HCT116 (cell line): ENCODE measurements around the gene TEX29. TPM values are rescaled to one million over a fixed set of nuclear protein-coding genes. Genes with fewer than 3 reads are reported as not detected.
A peak's percentile ranks its signal among the peaks of the same experiment; 100 is the strongest.

Experiments used
- ATAC-seq: fragments of 200-7000 bp; cut with Tn5 transposase; 2 replicates; pipeline ENCODE4 v1.9.1; 2020; ENCODE audit warnings: mild to moderate bottlenecking, moderate library complexity
- BruUV-seq: library from RNA; stranded (reverse); fragments of 400-500 nt; replicated peaks from 2 replicates; lab custom pipeline; 2021; lab: Mats Ljungman, UMichigan
- CTCF ChIA-PET: fragments of 300-600 bp; sonication (Branson Sonifier 250); formaldehyde crosslinking; loops from one replicate; lab custom pipeline; 2021; ENCODE audit warnings: antibody characterized with exemption; lab: Charles Lee
- POLR2A ChIA-PET: fragments of 300-600, 350-600 bp; sonication (Branson Sonifier 250); formaldehyde crosslinking; loops from one replicate; lab custom pipeline; 2021; ENCODE audit warnings: antibody characterized with exemption; lab: Charles Lee
- RAD21 ChIA-PET, 2 experiments: fragments of 300-600 bp; sonication (Branson Sonifier 250); formaldehyde crosslinking; loops; one replicate each; lab custom pipeline; 2023; ENCODE audit warnings: low total read pairs in 2 of 2; ENCODE audit not compliant: uncharacterized antibody in 2 of 2, unreplicated experiment in 2 of 2, low non-redundant PET in 1 of 2; lab: Charles Lee
- DNase-seq: peaks from one replicate; pipeline ENCODE4 v3.0.0-alpha.2; 2010; ENCODE audit warnings: low read depth, low spot score
- H2AFZ ChIP-seq: fragments of 200-600 bp; shearing (Covaris generic), sonication (generic); 2 replicates; pipeline ENCODE4 v1.6.1; 2017; ENCODE audit warnings: low read depth, mixed run types, mixed read lengths, antibody characterized with exemption, low read length; ENCODE audit not compliant: poor library complexity, severe bottlenecking
- H3K27ac ChIP-seq: 2 replicates; pipeline ENCODE4 v1.5.1; 2012; ENCODE audit warnings: low read depth, low read length
- H3K27me3 ChIP-seq: fragments of 200-600 bp; sonication (generic); 2 replicates; pipeline ENCODE4 v1.6.1; 2016; ENCODE audit warnings: mixed run types, low read length, mixed read lengths; ENCODE audit not compliant: insufficient read depth
- H3K36me3 ChIP-seq, 2 experiments: fragments of 200-500 bp in 1 of 2; fragments of 200-600 bp in 1 of 2; sonication (Bioruptor generic) in 1 of 2; sonication (generic) in 1 of 2; 2 replicates each; pipeline versions ENCODE4 v1.5.1 to v1.6.1; 2014 to 2016; ENCODE audit warnings: low read length in 2 of 2, inconsistent platforms in 1 of 2, mixed read lengths in 1 of 2, mixed run types in 1 of 2; ENCODE audit not compliant: insufficient read depth in 2 of 2, control insufficient read depth in 1 of 2
- H3K4me1 ChIP-seq, 2 experiments: fragments of 200-600 bp in 1 of 2; sonication (generic) in 1 of 2; 2 replicates each; pipeline versions ENCODE4 v1.5.1 to v1.6.1; 2012 to 2017; ENCODE audit warnings: low read length in 2 of 2, inconsistent platforms in 1 of 2, mild to moderate bottlenecking in 1 of 2, mixed read lengths in 1 of 2, mixed run types in 1 of 2, moderate library complexity in 1 of 2; ENCODE audit not compliant: insufficient read depth in 2 of 2, control insufficient read depth in 1 of 2
- H3K4me2 ChIP-seq: fragments of 200-600 bp; sonication (generic); 2 replicates; pipeline ENCODE4 v1.6.1; 2017; ENCODE audit warnings: mixed run types, low read length, mixed read lengths
- H3K4me3 ChIP-seq, 2 experiments: fragments of 200-600 bp in 1 of 2; sonication (generic) in 1 of 2; replicated peaks in 1 of 2; 2 replicates each; pipeline ENCODE4 v1.5.1; 2011 to 2016; ENCODE audit warnings: low read length in 2 of 2, control low read depth in 1 of 2, low read depth in 1 of 2, mild to moderate bottlenecking in 1 of 2, mixed read lengths in 1 of 2, mixed run types in 1 of 2
- H3K79me2 ChIP-seq: fragments of 200-600 bp; sonication (generic); 2 replicates; pipeline ENCODE4 v1.6.1; 2017; ENCODE audit warnings: mild to moderate bottlenecking, mixed run types, low read length, moderate library complexity, mixed read lengths; ENCODE audit not compliant: insufficient read depth
- H3K9ac ChIP-seq: fragments of 200-600 bp; sonication (generic); 2 replicates; pipeline ENCODE4 v1.6.1; 2016; ENCODE audit warnings: low read length, mixed read lengths
- H3K9me2 ChIP-seq: fragments of 200-600 bp; sonication (generic), shearing (Covaris generic); 2 replicates; pipeline ENCODE4 v1.6.1; 2017; ENCODE audit warnings: mixed run types, mild to moderate bottlenecking, moderate library complexity; ENCODE audit not compliant: insufficient read depth
- H3K9me3 ChIP-seq, 2 experiments: fragments of 200-500 bp in 1 of 2; fragments of 200-600 bp in 1 of 2; sonication (Bioruptor generic) in 1 of 2; sonication (generic) in 1 of 2; 2 replicates each; pipeline ENCODE4 v1.6.1; 2014 to 2017; ENCODE audit warnings: low read length in 2 of 2, mixed read lengths in 2 of 2, inconsistent platforms in 1 of 2, low read depth in 1 of 2, mild to moderate bottlenecking in 1 of 2, mixed run types in 1 of 2, moderate library complexity in 1 of 2; ENCODE audit not compliant: control insufficient read depth in 1 of 2, insufficient read depth in 1 of 2
- H4K20me1 ChIP-seq: fragments of 200-600 bp; sonication (generic), shearing (Covaris generic); 2 replicates; pipeline ENCODE4 v1.6.1; 2017; ENCODE audit warnings: mixed run types, mild to moderate bottlenecking, moderate library complexity; ENCODE audit not compliant: insufficient read depth
- ATF3 ChIP-seq: IDR thresholded peaks from 2 replicates; pipeline ENCODE4 v1.6.1; 2012
- JUND ChIP-seq: IDR thresholded peaks from 2 replicates; pipeline ENCODE4 v1.6.1; 2012
- YY1 ChIP-seq: IDR thresholded peaks from 2 replicates; pipeline ENCODE4 v1.6.1; 2011; ENCODE audit warnings: low read length, low read depth, moderate library complexity, mild to moderate bottlenecking; ENCODE audit not compliant: insufficient replicate concordance; ENCODE audit errors: extremely low read depth
- ZBTB33 ChIP-seq: IDR thresholded peaks from 2 replicates; pipeline ENCODE4 v1.6.1; 2011; ENCODE audit warnings: mild to moderate bottlenecking, low read length, moderate library complexity; ENCODE audit not compliant: insufficient replicate concordance; ENCODE audit errors: extremely low read depth
- ZFX ChIP-seq: fragments of 450-650 bp; IDR thresholded peaks from 2 replicates; pipeline ENCODE4 v1.6.1; 2017
- intact Hi-C: fragments of 100-400 bp; cut with micrococcal nuclease; formaldehyde crosslinking; loops from 2 replicates; pipeline ENCODE4 v1.10.0; 2022
- total RNA-seq: library from RNA; stranded (reverse); gene quantifications from one replicate; pipeline ENCODE4 v1.2.1, GENCODE V29; 2021; ENCODE audit not compliant: unreplicated experiment

The TEX29 gene
- total RNA-seq, 1 experiment from 2014 or later = not detected

GRCh38 chr13:111336666-111337065 lies 16.2 kb downstream of the TEX29 start:
- intact Hi-C loops = no loop called here
- CTCF ChIA-PET = no interaction called here

GRCh38 chr13:111337206-111337605 lies 16.8 kb downstream of the TEX29 start:
- Histone ChIP-seq H3K9ac (no peak overlapping the region), H3K9me3 (no peaks in the 10 kb centered on the region), H3K9me2 (no peaks in the 10 kb centered on the region), H3K36me3 (no peaks in the 10 kb centered on the region), H2AFZ (no peak overlapping the region), H4K20me1 (no peaks in the 10 kb centered on the region), H3K4me2 (peak overlapping the region; percentile 45), H3K27me3 (0 out of 2 replicates have a peak, but pooled peaks cover 3% of the 10 kb centered on the region), H3K4me3 (no peak overlapping the region), H3K4me1 (peaks cover 0 to 9% of the 10 kb centered on the region in 2 experiments; a peak in 3 of 4 replicates), H3K27ac (no peak overlapping the region), H3K79me2 (no peaks in the 10 kb centered on the region)
- intact Hi-C loops = no loop called here
- CTCF ChIA-PET = no interaction called here
- RAD21 ChIA-PET = no interaction called here
- BruUV-seq = no TSS peak
- TF ChIP-seq ZFX (no peak), JUND (0 out of 2 replicates have a peak, but pooled peaks have one; percentile 12)
- POLR2A ChIA-PET = no interaction called here
- DNase-seq (no peak), ATAC-seq (peak; percentile 58)

More at GRCh38 chr13:111336666-111337065, 16.2 kb downstream of the TEX29 start:
- POLR2A ChIA-PET = no interaction called here
- ATAC-seq = no peak
- Histone ChIP-seq H3K4me1 (peaks cover 0 to 9% of the 10 kb centered on the region in 2 experiments; a peak in 3 of 4 replicates), H3K27me3 (0 out of 2 replicates have a peak, but pooled peaks cover 3% of the 10 kb centered on the region), H3K27ac (no peak overlapping the region), H3K4me2 (peak overlapping the region; percentile 45), H4K20me1 (no peaks in the 10 kb centered on the region), H3K9me3 (no peaks in the 10 kb centered on the region), H2AFZ (no peak overlapping the region), H3K9me2 (no peaks in the 10 kb centered on the region), H3K9ac (no peak overlapping the region), H3K79me2 (no peaks in the 10 kb centered on the region), H3K36me3 (no peaks in the 10 kb centered on the region), H3K4me3 (no peak overlapping the region)
- no TSS peak for BruUV-seq
- RAD21 ChIA-PET = no interaction called here
- no peak for DNase-seq
- TF ChIP-seq YY1 (no peak), ZBTB33 (no peak), ATF3 (no peak)
- TF ChIP-seq, all 23 proteins: peak for 0
